ENCODE data around the gene AP1B1.

Gene AP1B1

GRCh38 chr22:29400576-29400975 lies 12.2 kb upstream of the AP1B1 start:
- Mint-ChIP-seq H3K36me3 (no peaks in the 10 kb centered on the region), H3K9me3 (no peaks in the 10 kb centered on the region), H3K27ac (no peak overlapping the region), H3K4me1 (peaks cover 3% of the 10 kb centered on the region), H3K27me3 (peaks cover 2% of the 10 kb centered on the region), H3K4me3 (no peak overlapping the region)
- DNase-seq (ENCODE audit: low spot score in 2 of 2) (no peak), ATAC-seq (ENCODE audit: low read depth) (no peak)

DNA sequence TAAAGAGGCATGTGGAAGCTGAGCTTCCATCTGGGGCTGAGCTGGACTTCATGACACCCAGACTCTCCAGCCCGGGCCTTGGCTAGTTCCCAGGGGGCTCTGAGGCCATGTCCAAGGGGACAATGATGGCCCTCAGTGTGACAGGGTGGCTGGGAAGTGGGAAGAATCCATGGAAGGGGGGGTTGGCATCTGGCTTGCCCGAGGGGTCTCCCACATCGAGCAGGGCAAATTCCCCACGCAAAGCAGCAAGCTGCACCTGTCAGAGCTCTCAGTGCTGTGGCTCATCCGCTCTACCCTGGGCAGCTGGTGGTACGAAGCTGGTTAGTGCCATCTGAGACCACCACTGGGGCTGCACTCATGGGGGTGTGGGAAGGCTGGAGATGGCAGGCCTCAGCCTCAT lies 9.4 kb upstream of the AP1B1 start:
- DNase-seq (ENCODE audit: low spot score in 2 of 2) (no peak), ATAC-seq (ENCODE audit: low read depth) (no peak)
- H3K9me3 Mint-ChIP-seq: no peaks in the 10 kb centered on the region
- peaks cover 2% of the 10 kb centered on the region for H3K27me3 Mint-ChIP-seq
- H3K4me3 Mint-ChIP-seq: no peak overlapping the region
- no peaks in the 10 kb centered on the region for H3K36me3 Mint-ChIP-seq
- peaks cover 9% of the 10 kb centered on the region for H3K4me1 Mint-ChIP-seq
- H3K27ac Mint-ChIP-seq: no peak overlapping the region

- Mint-ChIP-seq H3K27me3 (no peaks in the 10 kb centered on the region), H3K36me3 (no peaks in the 10 kb centered on the region), H3K4me3 (no peak overlapping the region), H3K27ac (no peak overlapping the region), H3K9me3 (no peaks in the 10 kb centered on the region), H3K4me1 (peaks cover 6% of the 10 kb centered on the region)
- DNase-seq (ENCODE audit: low spot score in 2 of 2) (no peak), ATAC-seq (ENCODE audit: low read depth) (no peak)
These were observed 7.8 kb upstream of the AP1B1 start for GRCh38 chr22:29396126-29396525.

GRCh38 chr22:29394931-29395581 lies 6.7 kb upstream of the AP1B1 start:
- no peaks in the 10 kb centered on the region for H3K9me3 Mint-ChIP-seq
- H3K27ac Mint-ChIP-seq: no peak overlapping the region
- H3K4me1 Mint-ChIP-seq: peaks cover 6% of the 10 kb centered on the region
- H3K4me3 Mint-ChIP-seq: no peak overlapping the region
- H3K27me3 Mint-ChIP-seq: no peaks in the 10 kb centered on the region
- DNase-seq (ENCODE audit: low spot score in 2 of 2) (peak; percentile 64 to 69), ATAC-seq (ENCODE audit: low read depth) (peak; percentile 98)
- H3K36me3 Mint-ChIP-seq: no peaks in the 10 kb centered on the region

GRCh38 chr22:29393019-29393608 lies 4.7 kb upstream of the AP1B1 start:
- H3K4me1 Mint-ChIP-seq: peaks cover 9% of the 10 kb centered on the region
- no peaks in the 10 kb centered on the region for H3K36me3 Mint-ChIP-seq
- H3K27me3 Mint-ChIP-seq: no peaks in the 10 kb centered on the region
- H3K27ac Mint-ChIP-seq: no peak overlapping the region
- H3K4me3 Mint-ChIP-seq: no peak overlapping the region
- DNase-seq (ENCODE audit: low spot score in 2 of 2): no peak
- H3K9me3 Mint-ChIP-seq: no peaks in the 10 kb centered on the region
- ATAC-seq (ENCODE audit: low read depth): no peak

- no peaks in the 10 kb centered on the region for H3K9me3 Mint-ChIP-seq
- H3K4me1 Mint-ChIP-seq: peaks cover 20% of the 10 kb centered on the region
- DNase-seq (ENCODE audit: low spot score in 2 of 2) (no peak), ATAC-seq (ENCODE audit: low read depth) (no peak)
- no peaks in the 10 kb centered on the region for H3K36me3 Mint-ChIP-seq
- no peak overlapping the region for H3K27ac Mint-ChIP-seq
- H3K27me3 Mint-ChIP-seq: no peaks in the 10 kb centered on the region
- H3K4me3 Mint-ChIP-seq: no peak overlapping the region
These were observed 3.2 kb upstream of the AP1B1 start for GRCh38 chr22:29391546-29391945.

- peaks cover 32% of the 10 kb centered on the region for H3K4me1 Mint-ChIP-seq
- DNase-seq (ENCODE audit: low spot score in 2 of 2) (no peak), ATAC-seq (ENCODE audit: low read depth) (no peak)
- no peaks in the 10 kb centered on the region for H3K27me3 Mint-ChIP-seq
- H3K27ac Mint-ChIP-seq: no peak overlapping the region
- no peak overlapping the region for H3K4me3 Mint-ChIP-seq
- H3K9me3 Mint-ChIP-seq: no peaks in the 10 kb centered on the region
- peaks cover under 1% of the 10 kb centered on the region for H3K36me3 Mint-ChIP-seq
These were observed 1.9 kb upstream of the AP1B1 start for GRCh38 chr22:29390270-29390669.

DNA sequence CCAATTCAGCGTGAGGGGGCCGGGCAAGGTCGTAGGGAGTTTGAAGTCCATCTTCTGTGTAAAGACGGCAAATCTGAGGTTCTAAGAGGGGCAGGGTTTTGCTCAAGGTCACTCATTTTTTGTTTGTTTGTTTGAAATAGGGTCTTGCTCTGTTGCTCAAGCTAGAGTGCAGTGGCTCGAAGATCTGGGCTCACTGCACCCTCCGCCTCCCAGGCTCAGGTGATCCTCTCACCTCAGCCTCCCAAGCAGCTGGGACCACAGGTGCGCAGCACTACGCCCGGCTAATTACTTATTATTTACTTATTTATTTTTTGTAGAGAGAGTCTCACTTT lies 355 bp upstream of the AP1B1 start:
- Mint-ChIP-seq H3K27ac (peak overlapping the region; percentile 94), H3K4me3 (peak overlapping the region; percentile 93), H3K36me3 (peaks cover 4% of the 10 kb centered on the region), H3K9me3 (no peaks in the 10 kb centered on the region), H3K27me3 (no peaks in the 10 kb centered on the region), H3K4me1 (peaks cover 39% of the 10 kb centered on the region)
- ATAC-seq (ENCODE audit: low read depth) (no peak), DNase-seq (ENCODE audit: low spot score in 2 of 2) (no peak)

GRCh38 chr22:29386708-29387107 lies 1.7 kb downstream of the AP1B1 start:
- Mint-ChIP-seq H3K27ac (peak overlapping the region; percentile 94), H3K4me1 (peaks cover 52% of the 10 kb centered on the region), H3K4me3 (peak overlapping the region; percentile 93), H3K27me3 (no peaks in the 10 kb centered on the region), H3K36me3 (peaks cover 8% of the 10 kb centered on the region), H3K9me3 (no peaks in the 10 kb centered on the region)
- ATAC-seq (ENCODE audit: low read depth) (no peak), DNase-seq (ENCODE audit: low spot score in 2 of 2) (no peak)

GRCh38 chr22:29385748-29386147 lies 2.6 kb downstream of the AP1B1 start:
- H3K4me1 Mint-ChIP-seq: peaks cover 61% of the 10 kb centered on the region
- H3K4me3 Mint-ChIP-seq: peak overlapping the region; percentile 93
- DNase-seq (ENCODE audit: low spot score in 2 of 2) (peak; percentile 60 to 77), ATAC-seq (ENCODE audit: low read depth) (peak; percentile 84)
- H3K9me3 Mint-ChIP-seq: no peaks in the 10 kb centered on the region
- peak overlapping the region; percentile 94 for H3K27ac Mint-ChIP-seq
- H3K36me3 Mint-ChIP-seq: peaks cover 15% of the 10 kb centered on the region
- no peaks in the 10 kb centered on the region for H3K27me3 Mint-ChIP-seq

GRCh38 chr22:29385151-29385704 lies 3.1 kb downstream of the AP1B1 start:
- Mint-ChIP-seq H3K4me1 (peaks cover 67% of the 10 kb centered on the region), H3K9me3 (no peaks in the 10 kb centered on the region), H3K27me3 (no peaks in the 10 kb centered on the region), H3K4me3 (peak overlapping the region; percentile 93), H3K36me3 (peaks cover 19% of the 10 kb centered on the region), H3K27ac (peak overlapping the region; percentile 94)
- no peak for ATAC-seq (ENCODE audit: low read depth)
- no peak for DNase-seq (ENCODE audit: low spot score in 2 of 2)

DNA sequence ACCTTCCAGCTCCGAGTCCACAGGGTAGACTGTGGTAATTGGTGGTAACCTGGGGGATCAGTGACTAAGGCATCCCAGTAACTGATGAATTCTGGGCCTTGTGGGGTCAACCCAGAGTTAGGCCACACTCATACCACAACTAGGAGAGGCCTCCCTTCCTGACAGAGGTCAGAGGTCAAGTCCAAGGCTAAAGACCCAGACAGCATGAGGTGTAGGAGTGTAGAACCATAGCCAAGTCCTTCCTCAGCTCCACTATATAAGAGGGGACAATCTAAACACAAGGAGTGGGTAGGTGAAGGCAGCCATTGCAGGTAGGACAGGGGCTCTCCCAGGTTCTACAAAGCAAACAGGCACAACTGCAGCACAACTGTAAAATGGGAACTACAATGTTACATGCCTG lies 4.6 kb downstream of the AP1B1 start:
- Mint-ChIP-seq H3K27ac (peak overlapping the region; percentile 94), H3K36me3 (peaks cover 24% of the 10 kb centered on the region), H3K4me1 (peaks cover 76% of the 10 kb centered on the region), H3K9me3 (no peaks in the 10 kb centered on the region), H3K27me3 (no peaks in the 10 kb centered on the region), H3K4me3 (peak overlapping the region; percentile 19)
- no peak for DNase-seq (ENCODE audit: low spot score in 2 of 2)
- ATAC-seq (ENCODE audit: low read depth): no peak

DNA sequence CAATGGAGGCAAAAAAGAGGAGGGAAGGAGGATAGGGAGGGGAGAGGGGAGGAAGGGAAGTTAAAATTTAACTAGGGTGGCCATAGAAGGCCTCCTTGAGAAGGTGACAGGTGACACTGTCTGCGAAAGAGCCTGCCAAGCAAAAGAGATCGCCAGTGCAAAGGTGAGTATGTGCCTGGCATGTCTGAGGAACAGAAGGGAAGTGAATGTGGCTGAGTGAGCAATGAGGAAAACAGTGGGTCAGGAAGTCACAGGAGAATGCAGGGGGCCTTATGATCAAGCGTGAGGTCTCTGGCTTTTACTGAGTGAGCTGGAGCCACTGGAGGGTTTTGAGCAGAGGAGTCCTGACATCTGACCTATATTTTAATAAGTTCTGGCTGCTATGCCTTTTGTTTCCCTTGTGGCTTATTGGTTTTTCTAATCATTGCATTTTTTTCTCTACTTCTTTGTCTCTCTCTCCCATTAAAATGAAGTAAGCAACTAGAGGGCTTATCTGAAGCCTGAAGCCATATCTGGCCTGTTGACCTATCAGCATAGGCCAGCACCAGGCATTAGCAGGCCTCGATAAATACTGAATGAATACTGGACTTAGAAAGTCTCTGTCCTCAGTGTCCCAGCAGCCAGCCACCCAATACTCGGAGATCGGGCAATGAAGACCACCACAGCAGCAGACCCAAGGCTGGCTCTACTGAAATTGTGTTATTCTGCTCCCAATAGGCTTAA lies 5.6 kb downstream of the AP1B1 start:
- DNase-seq (ENCODE audit: low spot score in 2 of 2): no peak
- ATAC-seq (ENCODE audit: low read depth): no peak
- no peaks in the 10 kb centered on the region for H3K9me3 Mint-ChIP-seq
- peaks cover 24% of the 10 kb centered on the region for H3K36me3 Mint-ChIP-seq
- H3K27me3 Mint-ChIP-seq: no peaks in the 10 kb centered on the region
- H3K4me1 Mint-ChIP-seq: peaks cover 73% of the 10 kb centered on the region
- H3K27ac Mint-ChIP-seq: peak overlapping the region; percentile 42
- peak overlapping the region; percentile 38 for H3K4me3 Mint-ChIP-seq

GRCh38 chr22:29380856-29381255 lies 7.5 kb downstream of the AP1B1 start:
- Mint-ChIP-seq H3K4me1 (peaks cover 65% of the 10 kb centered on the region), H3K9me3 (no peaks in the 10 kb centered on the region), H3K36me3 (peaks cover 34% of the 10 kb centered on the region), H3K27ac (peak overlapping the region; percentile 42), H3K4me3 (no peak overlapping the region), H3K27me3 (no peaks in the 10 kb centered on the region)
- ATAC-seq (ENCODE audit: low read depth) (no peak), DNase-seq (ENCODE audit: low spot score in 2 of 2) (no peak)

Data from memory B cell (primary cell).